ENCODE data around the gene RNF19B. TPM values are rescaled to one million over a fixed set of nuclear protein-coding genes. Genes with fewer than 3 reads are reported as not detected.

RNF19B gene
- total RNA-seq, 1 experiment from 2014 or later, result 12.9 TPM

DNA sequence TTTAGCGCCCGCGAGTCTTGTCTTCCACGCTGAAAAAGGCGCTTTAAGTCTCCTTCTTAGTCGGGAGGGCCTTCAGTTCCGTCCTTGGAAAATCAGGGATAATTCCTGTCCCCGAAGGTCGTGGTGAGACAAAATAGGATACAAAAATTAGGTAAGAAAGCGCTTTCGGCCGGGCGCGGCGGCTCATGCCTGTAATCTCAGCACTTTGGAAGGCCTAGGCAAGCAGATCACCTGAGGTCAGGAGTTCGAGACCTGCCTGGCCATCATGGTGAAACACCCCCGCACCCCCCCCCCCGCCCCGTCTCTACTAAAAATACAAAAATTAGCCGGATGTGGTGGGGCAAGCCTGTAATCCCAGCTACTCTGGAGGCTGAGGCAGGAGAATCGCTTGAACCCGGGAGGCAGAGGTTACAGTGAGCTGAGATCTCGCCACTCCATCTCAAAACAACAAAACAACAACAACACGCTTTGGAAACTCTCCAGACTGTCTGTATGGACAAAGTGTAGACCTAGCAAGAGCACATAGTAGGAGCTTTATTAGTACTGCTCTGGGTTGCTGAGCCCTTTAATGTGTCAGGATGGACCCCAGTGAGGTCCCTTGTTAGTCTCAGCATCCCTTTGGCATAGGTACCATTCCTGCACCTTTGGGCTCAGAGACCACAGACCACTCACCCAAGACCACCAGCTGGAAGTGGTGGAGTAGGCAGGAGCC is 62.6 kb downstream of the RNF19B start:
- DNase-seq (ENCODE audit: low read depth), result no peak

DNA sequence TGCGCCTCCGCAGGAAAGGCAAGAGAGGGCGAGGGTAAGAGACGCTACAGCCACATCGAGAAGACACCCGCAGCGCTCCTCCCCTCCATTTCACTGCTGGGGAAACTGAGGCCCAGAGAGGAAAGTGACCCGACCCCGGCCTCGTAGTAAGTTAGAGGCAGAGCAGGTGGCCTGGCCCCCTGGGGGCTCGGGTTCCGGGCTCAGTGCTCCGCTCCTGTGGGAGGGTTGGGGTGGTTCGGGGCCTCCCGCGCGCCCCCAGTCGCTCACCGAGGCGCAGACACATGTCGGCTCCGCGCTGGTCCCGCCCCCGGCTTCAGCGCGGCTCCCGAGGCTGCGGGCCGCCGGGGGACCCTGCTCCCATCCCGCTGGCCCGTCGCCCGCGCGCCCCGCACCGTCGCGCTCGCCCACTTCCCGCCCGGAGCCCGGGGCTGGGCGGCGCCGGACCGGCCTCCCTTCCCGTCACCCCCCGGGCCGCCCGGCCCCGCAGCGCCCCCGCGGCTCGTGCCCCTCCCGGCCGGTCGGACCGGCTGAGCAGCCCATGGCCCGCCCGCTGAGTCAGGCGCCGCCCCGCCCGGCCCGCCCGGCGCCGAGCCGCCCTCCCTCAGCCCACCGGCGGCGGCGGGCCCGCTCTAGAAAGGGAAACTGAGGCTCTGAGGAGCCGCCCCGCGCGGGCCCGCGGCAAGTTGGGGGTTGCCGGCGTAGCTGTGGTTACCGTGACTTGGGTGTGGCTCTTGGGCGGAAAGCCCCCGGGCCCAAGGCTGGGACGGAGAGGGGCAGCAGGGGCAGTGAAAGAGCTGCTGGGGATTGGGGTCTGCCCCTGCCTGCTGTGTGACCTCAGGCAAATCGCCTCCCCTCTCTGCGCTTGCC is 63.4 kb downstream of the RNF19B start, which contains the start of gene TMEM54:
Gene TMEM54, minus strand, starts transcription at position 434 of the 867 bp plus-strand sequence. Its CDS starts 151 bp downstream, at position 283.
- no peak for DNase-seq (ENCODE audit: low read depth)

GRCh38 chr1:32900371-32900955 is 64.1 kb downstream of the RNF19B start:
- no peak for DNase-seq (ENCODE audit: low read depth)

DNA sequence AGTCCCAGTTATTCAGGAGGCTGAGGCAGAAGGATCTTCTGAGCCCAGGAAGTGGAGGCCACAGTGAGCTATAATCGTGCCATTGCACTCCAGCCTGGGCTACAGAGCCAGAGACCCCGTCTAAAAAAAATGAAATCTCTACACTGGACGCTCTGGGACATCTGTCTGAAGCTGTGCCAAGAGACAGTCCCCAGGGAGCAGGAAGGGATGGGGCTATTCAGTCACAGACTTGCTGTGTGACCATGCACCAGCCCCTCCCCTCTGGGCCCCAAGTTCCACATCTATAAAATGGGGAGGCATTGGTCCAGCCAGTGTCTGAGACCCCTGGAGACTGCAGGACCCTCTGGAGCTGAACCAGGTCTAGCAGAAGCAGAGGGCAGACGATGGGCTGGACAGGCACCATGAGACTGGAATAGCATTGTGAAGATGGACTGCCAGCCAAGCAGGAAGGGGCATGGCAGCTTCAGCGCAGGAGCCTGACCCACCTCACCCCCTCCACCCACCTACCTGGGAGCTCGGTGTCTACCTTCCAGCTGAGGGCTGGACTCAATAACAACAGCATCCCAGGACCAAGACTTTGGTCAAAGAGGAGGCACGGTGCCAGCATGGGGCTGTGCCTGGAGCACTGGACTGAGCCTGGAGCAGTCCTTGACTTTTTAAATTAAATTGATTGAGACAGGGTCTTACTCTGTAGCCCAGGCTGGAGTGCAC is 64.9 kb downstream of the RNF19B start:
- DNase-seq (ENCODE audit: low read depth), result no peak

GRCh38 chr1:32898958-32899357 is 65.7 kb downstream of the RNF19B start:
- DNase-seq (ENCODE audit: low read depth), result no peak

DNA sequence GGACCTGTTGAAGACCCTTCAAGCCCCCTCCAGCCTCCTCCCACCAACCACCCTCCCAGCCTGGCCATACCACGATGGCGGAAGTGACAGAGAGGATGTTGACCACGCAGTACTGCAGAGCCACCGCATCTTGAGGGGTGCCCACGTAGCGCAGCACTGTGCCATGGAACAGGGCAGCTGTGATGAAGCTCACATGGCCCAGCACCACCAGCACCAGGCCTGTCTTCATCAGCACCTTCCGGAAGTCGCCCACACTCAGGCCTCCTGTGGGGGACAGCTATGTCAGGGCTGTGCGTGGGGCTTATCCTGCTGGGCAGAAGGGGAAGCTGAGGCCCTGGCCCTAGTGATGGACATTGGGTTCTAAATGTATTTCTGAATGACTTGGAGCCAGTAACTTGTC is 66.6 kb downstream of the RNF19B start:
- DNase-seq (ENCODE audit: low read depth), result no peak

GRCh38 chr1:32897082-32898049 is 67.2 kb downstream of the RNF19B start:
- DNase-seq (ENCODE audit: low read depth), result no peak

DNA sequence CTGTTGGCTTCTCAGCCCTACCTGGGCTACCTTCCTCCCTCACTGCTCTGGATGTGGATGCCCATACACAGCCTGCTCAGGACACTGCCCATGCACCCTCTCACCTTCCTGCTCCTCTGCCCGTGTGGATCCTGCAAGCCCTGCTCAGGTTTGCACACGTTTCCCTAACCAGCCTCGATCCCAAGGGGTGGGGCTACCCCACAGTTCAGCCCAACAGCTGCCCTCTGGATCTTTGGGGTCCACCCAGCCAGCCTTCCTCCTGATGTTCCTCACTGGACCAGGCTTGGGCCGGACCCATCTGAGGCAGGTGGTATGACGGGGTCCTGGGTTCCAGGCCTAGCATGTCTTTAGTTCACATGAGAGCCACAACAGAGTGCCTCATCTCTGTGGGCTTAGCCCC is 68.2 kb downstream of the RNF19B start:
- no peak for DNase-seq (ENCODE audit: low read depth)

- no peak for DNase-seq (ENCODE audit: low read depth)
These were observed 69.0 kb downstream of the RNF19B start for GRCh38 chr1:32895325-32896215.

DNA sequence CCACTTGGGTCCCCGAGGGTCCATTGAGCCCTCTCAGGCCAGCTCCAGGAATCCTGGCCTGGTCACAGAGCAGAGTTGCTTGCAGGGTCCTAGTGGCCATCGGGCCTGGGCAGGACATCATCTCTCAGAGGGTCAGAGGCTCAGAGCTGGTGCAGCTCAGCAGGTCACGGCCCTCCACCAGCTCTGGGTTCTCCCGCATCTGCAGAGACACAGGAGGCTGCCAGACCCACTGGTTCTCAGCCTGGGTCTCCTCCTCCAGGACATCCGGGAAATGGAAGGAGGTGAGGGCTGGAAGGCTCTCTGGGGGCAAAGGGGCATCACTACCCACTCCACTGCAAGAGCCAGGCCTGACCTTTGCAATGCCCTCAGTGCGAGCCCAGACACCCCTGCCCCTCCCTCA is 69.9 kb downstream of the RNF19B start:
- DNase-seq (ENCODE audit: low read depth), result no peak

DNA sequence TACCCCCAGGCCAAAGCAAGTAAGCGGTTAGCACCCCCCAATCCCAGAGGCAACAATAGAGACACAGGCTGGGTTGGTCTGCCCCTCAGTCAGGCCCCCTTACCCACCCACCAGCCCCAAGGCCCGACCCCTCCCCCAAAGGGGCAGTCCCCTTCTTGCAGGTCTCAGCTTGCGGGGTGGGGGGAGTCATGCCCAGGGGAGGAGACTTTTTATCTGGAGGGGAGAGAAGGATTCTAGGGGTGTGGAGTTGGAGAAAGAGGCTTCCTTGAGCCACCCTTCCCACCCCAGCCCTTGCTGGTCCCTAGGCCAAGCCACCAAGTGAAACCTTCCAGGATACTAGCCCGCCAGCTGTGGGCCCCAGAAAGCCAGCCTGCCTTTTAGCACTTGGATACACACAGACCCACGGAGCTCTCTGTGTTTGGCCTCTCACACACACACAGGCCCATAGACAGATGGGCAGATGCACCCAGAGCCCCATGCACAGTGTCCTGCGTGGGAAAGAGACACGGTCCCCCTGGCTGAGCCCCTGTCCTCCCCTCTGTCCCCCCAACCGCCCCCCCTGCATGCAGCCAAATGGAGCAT is 70.5 kb downstream of the RNF19B start:
- DNase-seq (ENCODE audit: low read depth), result no peak

DNA sequence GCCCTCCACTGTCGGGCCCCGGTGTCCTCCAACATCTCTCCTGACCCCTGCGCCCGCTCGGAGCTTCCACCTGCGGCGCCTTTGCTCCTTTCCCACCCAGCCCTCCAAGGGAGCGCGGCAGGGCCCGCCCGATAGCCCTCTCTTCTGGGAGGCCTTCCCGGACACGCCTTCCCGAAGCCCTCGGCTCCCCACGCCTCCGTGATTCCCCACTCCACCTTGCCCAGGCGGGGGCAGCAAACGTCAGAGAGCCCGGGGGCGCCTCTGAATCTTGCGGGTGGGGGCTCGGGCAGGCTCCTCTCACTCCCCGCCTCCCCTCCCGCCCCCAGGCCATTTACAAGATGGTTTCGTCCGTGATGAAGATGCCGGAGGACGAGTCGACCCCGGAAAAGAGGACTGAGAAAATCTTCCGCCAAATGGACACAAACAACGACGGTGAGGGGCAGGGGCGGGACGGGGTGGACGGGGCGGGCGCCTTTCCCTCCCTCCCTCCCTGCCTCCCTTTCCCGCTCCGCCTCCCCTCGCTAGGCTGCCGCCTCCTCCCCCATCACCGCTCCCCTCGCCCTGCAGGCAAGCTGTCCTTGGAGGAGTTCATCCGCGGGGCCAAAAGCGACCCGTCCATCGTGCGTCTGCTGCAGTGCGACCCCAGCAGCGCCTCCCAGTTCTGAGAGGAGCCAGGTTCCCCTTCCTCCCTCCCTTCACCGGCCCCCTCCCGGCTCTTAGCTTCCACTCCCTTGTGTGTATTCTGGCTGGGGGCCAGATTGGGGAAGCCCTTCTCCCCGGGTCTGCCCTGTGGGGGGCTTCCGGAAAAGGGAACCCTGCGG is 71.2 kb downstream of the RNF19B start:
- no peak for DNase-seq (ENCODE audit: low read depth)

DNA sequence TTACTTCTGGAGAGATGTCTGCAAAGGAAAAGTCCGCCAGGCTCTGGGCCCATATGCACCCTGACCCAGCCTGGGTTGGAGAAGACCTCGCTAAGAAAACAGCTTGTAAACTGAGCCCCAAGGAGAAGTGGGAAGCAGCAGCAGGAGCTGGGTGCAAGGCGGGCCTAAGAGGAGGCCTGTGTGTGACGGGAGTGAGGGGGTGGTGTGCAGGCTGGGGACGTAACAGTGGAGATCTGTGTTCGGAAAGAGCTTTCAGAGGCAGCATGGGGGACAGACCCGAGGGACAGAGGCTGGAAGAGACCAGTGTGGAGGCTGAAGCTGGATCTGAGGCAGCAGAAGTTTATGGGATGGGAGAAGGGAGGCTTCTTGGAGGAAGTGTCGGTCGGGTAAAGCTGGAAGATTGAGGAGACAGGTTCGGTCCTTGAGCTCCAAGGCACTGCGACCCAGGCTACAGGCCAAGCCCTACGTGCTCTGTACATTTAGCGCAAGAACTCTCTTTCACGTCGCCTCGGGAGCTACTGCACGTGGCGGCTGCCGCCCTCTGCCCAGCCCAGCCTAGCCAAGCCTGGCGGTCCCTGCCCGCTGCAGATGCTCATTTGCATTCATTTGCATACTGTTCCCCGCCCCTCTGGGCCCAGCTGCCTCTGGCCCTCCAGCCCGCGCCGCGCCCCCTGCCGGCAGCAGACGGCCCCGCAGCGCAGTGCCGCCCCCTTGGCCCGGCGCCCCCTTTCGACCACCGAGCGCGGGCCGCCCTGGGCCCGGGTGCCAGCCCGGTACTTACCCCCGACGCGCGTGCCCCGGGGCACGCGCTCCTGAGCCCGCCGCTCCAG is 72.0 kb downstream of the RNF19B start:
- DNase-seq (ENCODE audit: low read depth), result no peak

DNA sequence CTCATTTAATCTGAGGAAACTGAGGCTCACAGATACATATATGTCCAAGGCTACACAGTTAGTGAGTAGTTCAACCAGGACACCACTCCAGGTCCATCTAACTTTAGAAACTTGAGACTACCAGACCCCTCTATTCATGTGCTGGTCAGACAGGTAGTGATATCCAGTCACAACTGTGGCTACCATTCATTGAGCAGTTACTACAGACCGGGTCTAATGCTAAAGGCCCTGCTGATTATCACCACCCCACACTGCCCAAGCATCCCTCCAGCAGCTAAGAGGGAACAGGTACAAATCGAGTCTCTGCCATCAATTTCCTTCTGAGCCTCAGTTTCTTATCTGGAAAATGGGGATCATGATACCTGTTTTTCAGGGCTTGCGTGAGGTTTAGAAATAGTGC is 73.0 kb downstream of the RNF19B start:
- no peak for DNase-seq (ENCODE audit: low read depth)

DNA sequence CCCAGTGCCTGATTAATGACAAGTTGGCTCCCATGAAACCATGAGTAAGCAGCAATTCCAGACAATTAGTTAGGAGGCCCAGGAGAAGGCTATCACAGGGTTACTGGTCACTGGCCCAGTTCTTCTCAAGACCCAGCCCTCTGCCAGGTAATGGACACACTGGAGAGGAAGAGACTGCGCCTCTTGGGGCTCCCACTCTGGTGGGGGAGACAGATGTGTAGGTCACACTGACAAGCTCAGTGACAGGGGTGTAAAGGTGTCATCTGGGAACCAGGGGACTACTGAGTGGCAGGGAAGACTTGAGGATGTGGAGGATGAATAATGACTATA is 73.4 kb downstream of the RNF19B start:
- DNase-seq (ENCODE audit: low read depth), result no peak

- DNase-seq (ENCODE audit: low read depth), result no peak
These were observed 73.9 kb downstream of the RNF19B start for GRCh38 chr1:32890516-32891240.

GRCh38 chr1:32889731-32890278 is 74.8 kb downstream of the RNF19B start:
- no peak for DNase-seq (ENCODE audit: low read depth)
